D721Med (cell line): ENCODE data around the gene IMP3.

Experiments used
- DNase-seq: peaks from one replicate; pipeline ENCODE4 v3.0.0; 2011; ENCODE audit warnings: low spot score; ENCODE audit not compliant: insufficient read length
- FAIRE-seq: peaks from 2 replicates; lab custom pipeline; 2011; peaks lifted over from hg19 to GRCh38; lab: Jason Lieb, UNC
- CTCF ChIP-seq: IDR thresholded peaks from 2 replicates; pipeline ENCODE4 v1.5.1; 2012; ENCODE audit warnings: mild to moderate bottlenecking, control low read depth; ENCODE audit not compliant: insufficient read depth; ENCODE audit errors: missing control alignments

The IMP3 gene

GRCh38 chr15:75671730-75672602, 31.9 kb upstream of the IMP3 start:
- DNase-seq (no peak), FAIRE-seq (no peak)
- TF ChIP-seq CTCF, result no peak

- DNase-seq, result no peak
- TF ChIP-seq CTCF, result no peak
- no peak for FAIRE-seq
These were observed 29.8 kb upstream of the IMP3 start for GRCh38 chr15:75669879-75670212.

- TF ChIP-seq CTCF, result no peak
- no peak for FAIRE-seq
These were observed 29.3 kb upstream of the IMP3 start for GRCh38 chr15:75669191-75669878.

GRCh38 chr15:75666823-75667501, 26.9 kb upstream of the IMP3 start:
- FAIRE-seq, result no peak
- TF ChIP-seq CTCF, result no peak
- DNase-seq, result no peak

More at GRCh38 chr15:75669191-75669878, 29.3 kb upstream of the IMP3 start:
- no peak for DNase-seq

GRCh38 chr15:75663931-75664421, 24.0 kb upstream of the IMP3 start:
- DNase-seq (no peak), FAIRE-seq (no peak)
- no peak for TF ChIP-seq CTCF

- FAIRE-seq (no peak), DNase-seq (no peak)
- no peak for TF ChIP-seq CTCF
These were observed 22.9 kb upstream of the IMP3 start for GRCh38 chr15:75662823-75663519.
